Measurements from ENCODE around the gene BCAR3. TPM values are rescaled to one million over a fixed set of nuclear protein-coding genes. Genes with fewer than 3 reads are reported as not detected.
A peak's percentile ranks its signal among the peaks of the same experiment; 100 is the strongest.

Gene BCAR3
- total RNA-seq, 4 donors from 2014 or later = 20.2 to 47.2 (median 32.3) TPM

DNA sequence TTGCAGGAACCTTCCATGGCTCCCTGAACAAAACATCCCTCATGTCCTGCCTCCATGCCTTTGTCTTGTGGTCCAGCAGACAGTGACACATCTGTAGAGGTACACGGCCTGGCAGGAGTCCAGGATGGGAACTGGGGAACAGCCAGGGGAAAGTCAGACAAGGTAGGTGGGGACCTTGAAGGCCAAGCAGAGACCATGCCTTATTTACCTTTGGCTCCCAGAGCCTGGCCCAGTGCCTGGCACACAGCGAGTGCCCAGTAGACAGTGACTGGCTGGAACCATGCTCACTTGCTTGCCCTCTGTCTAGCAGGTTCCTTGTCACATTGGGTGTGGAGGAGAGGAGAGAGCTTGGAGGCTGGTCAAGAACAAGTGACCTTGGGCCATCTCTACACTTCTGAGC, 81.0 kb downstream of the BCAR3 start:
- intact Hi-C loops (cut with DNase I) = no loop called here
- Histone ChIP-seq H3K9me3 (no peaks in the 10 kb centered on the region), H3K4me1 (peaks cover 58 to 66% (median 63%) of the 10 kb centered on the region in 4 donors), H3K36me3 (no peaks in the 10 kb centered on the region), H3K27ac (replicated peaks in 1 of 4) (no peak overlapping the region), H3K4me3 (no peak overlapping the region), H3K27me3 (no peaks in the 10 kb centered on the region)
- no peak for DNase-seq (ENCODE audit: extremely low spot score)
- WGBS = 52% methylated on average over 2 of the region's 2 CpGs
- TF ChIP-seq, protein P1, sequence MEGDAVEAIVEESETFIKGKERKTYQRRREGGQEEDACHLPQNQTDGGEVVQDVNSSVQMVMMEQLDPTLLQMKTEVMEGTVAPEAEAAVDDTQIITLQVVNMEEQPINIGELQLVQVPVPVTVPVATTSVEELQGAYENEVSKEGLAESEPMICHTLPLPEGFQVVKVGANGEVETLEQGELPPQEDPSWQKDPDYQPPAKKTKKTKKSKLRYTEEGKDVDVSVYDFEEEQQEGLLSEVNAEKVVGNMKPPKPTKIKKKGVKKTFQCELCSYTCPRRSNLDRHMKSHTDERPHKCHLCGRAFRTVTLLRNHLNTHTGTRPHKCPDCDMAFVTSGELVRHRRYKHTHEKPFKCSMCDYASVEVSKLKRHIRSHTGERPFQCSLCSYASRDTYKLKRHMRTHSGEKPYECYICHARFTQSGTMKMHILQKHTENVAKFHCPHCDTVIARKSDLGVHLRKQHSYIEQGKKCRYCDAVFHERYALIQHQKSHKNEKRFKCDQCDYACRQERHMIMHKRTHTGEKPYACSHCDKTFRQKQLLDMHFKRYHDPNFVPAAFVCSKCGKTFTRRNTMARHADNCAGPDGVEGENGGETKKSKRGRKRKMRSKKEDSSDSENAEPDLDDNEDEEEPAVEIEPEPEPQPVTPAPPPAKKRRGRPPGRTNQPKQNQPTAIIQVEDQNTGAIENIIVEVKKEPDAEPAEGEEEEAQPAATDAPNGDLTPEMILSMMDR (IDR thresholded peaks at IDR 0.05) = no peak
- no peak for TF ChIP-seq POLR2A (IDR thresholded peaks at IDR 0.05; ENCODE audit: low read depth)
- TF ChIP-seq POLR2AphosphoS5 (IDR thresholded peaks at IDR 0.05) = no peak
- TF ChIP-seq EP300 (IDR thresholded peaks at IDR 0.05) = no peak

DNA sequence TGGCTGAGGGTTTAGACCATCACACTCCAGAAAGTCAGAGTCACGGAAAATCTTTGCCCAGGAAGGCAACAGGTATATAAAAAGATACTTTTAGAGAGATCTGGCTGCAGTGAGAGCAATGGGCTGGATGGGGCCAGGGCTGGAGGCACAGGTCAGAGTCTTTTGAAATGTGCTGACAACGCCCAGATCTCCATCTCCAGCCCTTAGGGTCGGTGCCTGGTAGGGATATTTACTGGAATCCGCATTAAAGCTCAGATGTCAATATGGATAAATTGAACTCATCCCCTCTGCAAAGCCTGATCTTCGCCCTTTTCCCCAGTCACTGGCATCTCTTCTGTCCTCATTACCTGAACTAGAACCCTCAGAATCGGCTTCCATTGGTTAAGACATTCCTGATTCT, 82.2 kb downstream of the BCAR3 start:
- no peaks in the 10 kb centered on the region for H3K27me3 ChIP-seq
- no peak for DNase-seq (ENCODE audit: extremely low spot score)
- WGBS = 92% methylated on average over 6 of the region's 6 CpGs
- no peaks in the 10 kb centered on the region for H3K36me3 ChIP-seq
- no peak overlapping the region for H3K4me3 ChIP-seq
- no peak overlapping the region for H3K27ac ChIP-seq (replicated peaks in 1 of 4)
- H3K9me3 ChIP-seq = no peaks in the 10 kb centered on the region
- H3K4me1 ChIP-seq = peaks cover 59 to 67% (median 64%) of the 10 kb centered on the region in 4 donors
- intact Hi-C loops (cut with DNase I) = no loop called here
- TF ChIP-seq EP300 (IDR thresholded peaks at IDR 0.05) (no peak), POLR2AphosphoS5 (IDR thresholded peaks at IDR 0.05) (no peak)

DNA sequence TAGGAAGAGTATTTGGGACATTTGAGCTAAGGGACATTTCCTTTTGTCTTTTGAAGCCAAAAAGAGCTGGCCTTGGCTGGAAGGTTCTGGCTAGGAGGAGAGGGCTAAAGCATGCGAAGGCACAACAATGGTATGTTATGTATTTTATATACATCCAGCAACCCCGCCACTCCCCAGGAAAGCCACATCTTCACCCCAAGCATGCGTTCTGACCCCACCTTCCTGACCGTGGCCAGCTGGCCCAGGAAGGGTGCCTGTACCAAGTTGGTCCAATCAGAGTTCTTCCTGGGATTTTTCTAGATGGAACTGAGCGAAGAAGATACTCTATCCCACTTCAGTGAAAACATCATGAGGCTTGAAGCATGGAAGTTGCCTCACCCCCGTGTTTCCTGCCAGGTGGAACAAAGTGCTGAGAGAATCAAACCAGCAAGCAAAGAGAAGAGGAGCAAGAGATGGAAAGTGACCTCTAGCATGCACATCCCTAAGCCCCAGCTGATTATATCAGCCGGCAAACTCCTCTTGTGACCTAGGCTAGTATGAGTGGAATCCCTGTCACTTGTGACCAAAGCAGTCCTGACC, 82.7 kb downstream of the BCAR3 start:
- Histone ChIP-seq H3K9me3 (no peaks in the 10 kb centered on the region), H3K27me3 (no peaks in the 10 kb centered on the region), H3K36me3 (no peaks in the 10 kb centered on the region), H3K4me3 (no peak overlapping the region), H3K4me1 (peaks cover 65 to 72% (median 69%) of the 10 kb centered on the region in 4 donors), H3K27ac (replicated peaks in 1 of 4) (peak overlapping the region in 2 of 4 donors; percentile 52 to 65)
- no peak for DNase-seq (ENCODE audit: extremely low spot score)
- 95% methylated on average over 6 of the region's 7 CpGs for WGBS
- TF ChIP-seq, protein P1 (IDR thresholded peaks at IDR 0.05) = no peak
- TF ChIP-seq EP300 (IDR thresholded peaks at IDR 0.05) = no peak
- TF ChIP-seq POLR2AphosphoS5 (IDR thresholded peaks at IDR 0.05) = no peak
- no peak for TF ChIP-seq POLR2A (IDR thresholded peaks at IDR 0.05; ENCODE audit: low read depth)
- intact Hi-C loops (cut with DNase I) = no loop called here

DNA sequence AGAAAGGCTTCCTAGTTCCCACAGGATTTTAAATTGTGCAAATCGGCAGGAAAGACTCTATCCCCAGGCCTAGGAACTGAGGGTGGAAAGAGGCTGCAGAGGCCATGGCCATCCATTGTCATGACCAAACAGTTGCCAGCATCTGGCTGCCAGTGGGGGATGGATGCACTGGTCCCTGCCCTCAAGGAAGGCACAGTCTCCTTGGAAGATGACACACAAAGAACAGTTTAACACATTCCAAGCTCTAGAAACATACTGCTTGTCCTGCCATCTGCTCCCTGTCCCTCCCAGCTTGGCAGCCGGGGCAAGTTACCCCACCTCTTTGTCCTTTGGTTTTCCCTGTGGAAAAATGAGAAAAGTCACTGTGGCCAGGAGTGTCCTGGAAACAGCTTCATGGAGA, 83.2 kb downstream of the BCAR3 start:
- no peak overlapping the region for H3K4me3 ChIP-seq
- H3K27me3 ChIP-seq = no peaks in the 10 kb centered on the region
- WGBS = 82% methylated on average over 2 of the region's 2 CpGs
- intact Hi-C loops (cut with DNase I) = no loop called here
- H3K4me1 ChIP-seq = peaks cover 70 to 78% (median 74%) of the 10 kb centered on the region in 4 donors
- no peak for DNase-seq (ENCODE audit: extremely low spot score)
- H3K36me3 ChIP-seq = no peaks in the 10 kb centered on the region
- no peaks in the 10 kb centered on the region for H3K9me3 ChIP-seq
- peak overlapping the region in 3 of 4 donors; percentile 52 to 65 (median 60) for H3K27ac ChIP-seq (replicated peaks in 1 of 4)
- TF ChIP-seq POLR2AphosphoS5 (IDR thresholded peaks at IDR 0.05) = no peak
- no peak for TF ChIP-seq EP300 (IDR thresholded peaks at IDR 0.05)
- TF ChIP-seq, protein P1 (IDR thresholded peaks at IDR 0.05) = no peak

DNA sequence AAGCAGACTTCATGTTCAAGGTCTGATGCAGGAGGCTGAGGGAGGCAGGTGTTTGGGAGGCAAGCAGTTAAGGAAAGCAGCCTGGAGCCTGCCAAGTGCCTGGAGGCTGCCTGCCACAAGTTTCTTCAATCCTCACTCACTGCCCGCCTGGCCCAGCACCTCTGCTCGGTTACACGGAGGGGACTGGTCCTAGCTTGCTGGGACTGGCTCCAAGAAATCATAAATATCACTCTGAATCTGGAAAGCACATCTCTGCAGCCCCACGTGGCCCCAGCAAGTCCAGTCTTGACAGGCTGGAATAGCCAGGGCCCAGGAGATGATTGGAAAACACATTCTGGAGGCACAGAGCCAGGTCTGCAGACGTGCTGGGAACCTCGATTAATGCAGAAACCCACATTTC, 83.9 kb downstream of the BCAR3 start:
- no peak overlapping the region for H3K4me3 ChIP-seq
- intact Hi-C loops (cut with DNase I) = no loop called here
- no peaks in the 10 kb centered on the region for H3K36me3 ChIP-seq
- peaks cover 77 to 84% (median 80%) of the 10 kb centered on the region in 4 donors for H3K4me1 ChIP-seq
- no peak for DNase-seq (ENCODE audit: extremely low spot score)
- H3K27ac ChIP-seq (replicated peaks in 1 of 4) = peak overlapping the region in 3 of 4 donors; percentile 52 to 65 (median 60)
- no peaks in the 10 kb centered on the region for H3K27me3 ChIP-seq
- 23% methylated on average over 6 of the region's 6 CpGs for WGBS
- TF ChIP-seq POLR2A (IDR thresholded peaks at IDR 0.05; ENCODE audit: low read depth) (no peak), EP300 (IDR thresholded peaks at IDR 0.05) (no peak), POLR2AphosphoS5 (IDR thresholded peaks at IDR 0.05) (peak in 1 of 2 donors; percentile 53)
- TF ChIP-seq, protein P1 (IDR thresholded peaks at IDR 0.05) = no peak
- no peaks in the 10 kb centered on the region for H3K9me3 ChIP-seq

Data from esophagus muscularis mucosa (tissue), 4 donors.